Measurements from ENCODE around the gene BCLAF1. TPM values are rescaled to one million over a fixed set of nuclear protein-coding genes. Genes with fewer than 3 reads are reported as not detected.

Gene BCLAF1
- total RNA-seq, 4 donors from 2014 or later = 69.7 to 90.1 (median 75.4) TPM

GRCh38 chr6:136307351-136307750 is 17.7 kb upstream of the BCLAF1 start:
- H3K9me3 ChIP-seq = no peaks in the 10 kb centered on the region
- H3K36me3 ChIP-seq = no peaks in the 10 kb centered on the region
- intact Hi-C loops (cut with DNase I) = no loop called here
- TF ChIP-seq POLR2A (IDR thresholded peaks at IDR 0.05; ENCODE audit: low read depth) = no peak
- no peak for TF ChIP-seq EP300 (IDR thresholded peaks at IDR 0.05)
- TF ChIP-seq POLR2AphosphoS5 (IDR thresholded peaks at IDR 0.05) = no peak
- no peak for TF ChIP-seq CTCF (IDR thresholded peaks at IDR 0.05)
- no peak for DNase-seq (ENCODE audit: extremely low spot score)
- H3K27ac ChIP-seq (replicated peaks in 1 of 4) = no peak overlapping the region
- H3K4me3 ChIP-seq = no peak overlapping the region
- peaks cover 0 to 6% (median 0%) of the 10 kb centered on the region in 4 donors for H3K4me1 ChIP-seq
- no peaks in the 10 kb centered on the region for H3K27me3 ChIP-seq

- TF ChIP-seq POLR2AphosphoS5 (IDR thresholded peaks at IDR 0.05) (no peak), POLR2A (IDR thresholded peaks at IDR 0.05; ENCODE audit: low read depth) (no peak), EP300 (IDR thresholded peaks at IDR 0.05) (no peak), CTCF (IDR thresholded peaks at IDR 0.05) (no peak)
- WGBS = 89% methylated on average over 1 of the region's 1 CpG
- Histone ChIP-seq H3K36me3 (no peaks in the 10 kb centered on the region), H3K4me1 (peaks cover 0 to 6% (median 0%) of the 10 kb centered on the region in 4 donors), H3K9me3 (no peaks in the 10 kb centered on the region), H3K27ac (replicated peaks in 1 of 4) (no peak overlapping the region), H3K27me3 (no peaks in the 10 kb centered on the region), H3K4me3 (no peak overlapping the region)
- intact Hi-C loops (cut with DNase I) = no loop called here
- no peak for DNase-seq (ENCODE audit: extremely low spot score)
Measured at GRCh38 chr6:136306466-136306865, 16.8 kb upstream of the BCLAF1 start.

GRCh38 chr6:136304410-136304809 is 14.8 kb upstream of the BCLAF1 start:
- Histone ChIP-seq H3K4me1 (peaks cover 0 to 6% (median 0%) of the 10 kb centered on the region in 4 donors), H3K27ac (replicated peaks in 1 of 4) (no peak overlapping the region), H3K36me3 (no peaks in the 10 kb centered on the region), H3K9me3 (no peaks in the 10 kb centered on the region), H3K4me3 (no peak overlapping the region), H3K27me3 (no peaks in the 10 kb centered on the region)
- intact Hi-C loops (cut with DNase I) = no loop called here
- DNase-seq (ENCODE audit: extremely low spot score) = no peak
- 92% methylated on average over 4 of the region's 4 CpGs for WGBS
- TF ChIP-seq POLR2AphosphoS5 (IDR thresholded peaks at IDR 0.05) (no peak), EP300 (IDR thresholded peaks at IDR 0.05) (no peak), CTCF (IDR thresholded peaks at IDR 0.05) (no peak)

- Histone ChIP-seq H3K9me3 (no peaks in the 10 kb centered on the region), H3K4me1 (peaks cover 0 to 6% (median 0%) of the 10 kb centered on the region in 4 donors), H3K27ac (replicated peaks in 1 of 4) (no peak overlapping the region), H3K27me3 (no peaks in the 10 kb centered on the region), H3K4me3 (no peak overlapping the region), H3K36me3 (no peaks in the 10 kb centered on the region)
- intact Hi-C loops (cut with DNase I) = no loop called here
- no peak for DNase-seq (ENCODE audit: extremely low spot score)
- TF ChIP-seq EP300 (IDR thresholded peaks at IDR 0.05) = no peak
- no peak for TF ChIP-seq POLR2AphosphoS5 (IDR thresholded peaks at IDR 0.05)
- TF ChIP-seq POLR2A (IDR thresholded peaks at IDR 0.05; ENCODE audit: low read depth) = no peak
- no peak for TF ChIP-seq CTCF (IDR thresholded peaks at IDR 0.05)
- WGBS = 79% methylated on average over 3 of the region's 3 CpGs
Measured at GRCh38 chr6:136303516-136303915, 13.9 kb upstream of the BCLAF1 start.

- Histone ChIP-seq H3K9me3 (no peaks in the 10 kb centered on the region), H3K4me3 (no peak overlapping the region), H3K4me1 (peaks cover 9 to 13% (median 10%) of the 10 kb centered on the region in 4 donors), H3K27me3 (no peaks in the 10 kb centered on the region), H3K36me3 (no peaks in the 10 kb centered on the region), H3K27ac (replicated peaks in 1 of 4) (no peak overlapping the region)
- TF ChIP-seq POLR2AphosphoS5 (IDR thresholded peaks at IDR 0.05) = no peak
- TF ChIP-seq CTCF (IDR thresholded peaks at IDR 0.05) = no peak
- no peak for TF ChIP-seq POLR2A (IDR thresholded peaks at IDR 0.05; ENCODE audit: low read depth)
- no peak for TF ChIP-seq EP300 (IDR thresholded peaks at IDR 0.05)
- 100% methylated on average over 3 of the region's 3 CpGs for WGBS
- DNase-seq (ENCODE audit: extremely low spot score) = no peak
- intact Hi-C loops (cut with DNase I) = no loop called here
Measured at GRCh38 chr6:136294621-136295020, 5.0 kb upstream of the BCLAF1 start.
